Testis (tissue), 2 donors: Measurements from ENCODE around the gene CDK17.

Experiments used
- CTCF ChIP-seq, 3 experiments: fragments of 450-650 bp in 2 of 3; fragments of 200-600 bp in 1 of 3; sonication (generic) in 1 of 3; IDR thresholded peaks; one replicate each; pipeline ENCODE4 v1.5.1; 2016 to 2019; ENCODE audit warnings: antibody characterized with exemption in 3 of 3, mild to moderate bottlenecking in 2 of 3, moderate library complexity in 1 of 3
- POLR2A ChIP-seq: fragments of 450-650 bp; IDR thresholded peaks from one replicate; pipeline ENCODE4 v1.6.1; 2017; ENCODE audit warnings: antibody characterized with exemption, mild to moderate bottlenecking, moderate library complexity

- no peak for TF ChIP-seq CTCF (IDR thresholded peaks at IDR 0.05)
- TF ChIP-seq POLR2A = no peak
These were observed 25.1 kb downstream of the CDK17 start for GRCh38 chr12:96375170-96375569.
